GM19452 (cell line): ENCODE measurements around the gene EPHA6.

ENCODE experiments used
- ATAC-seq: cut with Tn5 transposase; IDR thresholded peaks from one replicate; pipeline ENCODE4 v1.9.1; 2021; ENCODE audit not compliant: unreplicated experiment

The EPHA6 gene

GRCh38 chr3:97764407-97765238, 950.2 kb downstream of the EPHA6 start, which contains the start of gene ARL6:
ARL6 (plus strand) TSS chr3:97764758; CDS start chr3:97768108, 3,350 bp downstream.
- ATAC-seq, result peak; percentile 96

GRCh38 chr3:97765336-97765735, 950.9 kb downstream of the EPHA6 start:
- ATAC-seq, result no peak

DNA sequence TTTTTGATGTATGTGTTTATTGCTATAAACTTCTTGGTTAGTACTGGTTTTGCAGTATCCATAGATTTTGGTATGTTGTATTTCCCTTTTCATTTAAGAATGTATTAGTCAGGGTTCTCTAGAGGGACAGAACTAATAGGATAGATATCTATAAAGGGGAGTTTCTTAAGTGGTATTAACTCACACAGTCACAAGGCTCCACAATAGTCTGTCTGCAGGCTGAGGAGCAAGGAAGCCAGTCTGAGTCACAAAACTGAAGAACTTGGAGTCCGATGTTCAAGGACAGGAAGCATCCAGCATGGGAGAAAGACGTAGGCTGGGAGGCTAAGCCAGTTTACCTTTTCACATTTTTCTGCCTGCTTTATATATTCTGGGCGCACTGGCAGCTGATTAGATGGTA, 958.5 kb downstream of the EPHA6 start:
- no peak for ATAC-seq

GRCh38 chr3:97778152-97778551, 963.8 kb downstream of the EPHA6 start:
- no peak for ATAC-seq

- ATAC-seq, result no peak
Measured at GRCh38 chr3:97793420-97794019, 979.1 kb downstream of the EPHA6 start.

- ATAC-seq, result no peak
Measured at GRCh38 chr3:97795951-97796350, 981.6 kb downstream of the EPHA6 start.
